Keratinocyte (primary cell): ENCODE results near the gene HEYL. TPM values are rescaled to one million over a fixed set of nuclear protein-coding genes. Genes with fewer than 3 reads are reported as not detected.

Experiments
- DNase-seq: peaks from one replicate; pipeline ENCODE4 v3.0.0-alpha.2; 2011; ENCODE audit warnings: low read depth, missing footprints, low spot score
- FAIRE-seq: peaks from 2 replicates; lab custom pipeline; 2011; peaks lifted over from hg19 to GRCh38; lab: Jason Lieb, UNC
- H2AFZ ChIP-seq: 2 replicates; pipeline ENCODE4 v1.6.0; 2012; ENCODE audit warnings: low read length, control low read depth, inconsistent platforms; ENCODE audit not compliant: control insufficient read depth
- H3K27ac ChIP-seq: 2 replicates; pipeline ENCODE4 v1.5.1; 2011; ENCODE audit warnings: low read length; ENCODE audit not compliant: control insufficient read depth, insufficient read depth
- H3K27me3 ChIP-seq: 3 replicates; pipeline ENCODE4 v1.6.0; 2011; ENCODE audit warnings: low read length; ENCODE audit not compliant: control insufficient read depth, insufficient read depth; ENCODE audit errors: extremely low read depth
- H3K36me3 ChIP-seq, 2 experiments: 2 replicates in 1 of 2; 3 replicates in 1 of 2; pipeline ENCODE4 v1.5.1; 2011; ENCODE audit warnings: low read length in 2 of 2, mild to moderate bottlenecking in 1 of 2; ENCODE audit not compliant: control insufficient read depth in 2 of 2, insufficient read depth in 2 of 2; ENCODE audit errors: extremely low read depth in 1 of 2
- H3K4me1 ChIP-seq: 3 replicates; pipeline ENCODE4 v1.5.1; 2011; ENCODE audit warnings: low read length; ENCODE audit not compliant: control insufficient read depth, insufficient read depth; ENCODE audit errors: extremely low read depth
- H3K4me2 ChIP-seq: 3 replicates; pipeline ENCODE4 v1.6.0; 2011; ENCODE audit warnings: low read depth, low read length; ENCODE audit not compliant: control insufficient read depth, insufficient read depth; ENCODE audit errors: extremely low read depth
- H3K4me3 ChIP-seq, 3 experiments: fragments of 200-600 bp in 1 of 3; sonication (generic) in 1 of 3; 2 replicates in 2 of 3; 3 replicates in 1 of 3; pipeline ENCODE4 v1.5.1; 2011 to 2016; ENCODE audit warnings: low read length in 3 of 3, mild to moderate bottlenecking in 3 of 3, control low read depth in 2 of 3, inconsistent platforms in 1 of 3, low read depth in 1 of 3, mixed read lengths in 1 of 3, mixed run types in 1 of 3, moderate library complexity in 1 of 3; ENCODE audit not compliant: control insufficient read depth in 2 of 3, insufficient read depth in 2 of 3; ENCODE audit errors: extremely low read depth in 1 of 3
- H3K79me2 ChIP-seq: 2 replicates; pipeline ENCODE4 v1.6.0; 2012; ENCODE audit warnings: low read length; ENCODE audit not compliant: control insufficient read depth, insufficient read depth
- H3K9ac ChIP-seq: 3 replicates; pipeline ENCODE4 v1.6.0; 2011; ENCODE audit warnings: low read length; ENCODE audit not compliant: control insufficient read depth, insufficient read depth; ENCODE audit errors: extremely low read depth
- H3K9me1 ChIP-seq: 3 replicates; pipeline ENCODE4 v1.6.0; 2011; ENCODE audit warnings: low read length; ENCODE audit not compliant: control insufficient read depth, insufficient read depth; ENCODE audit errors: extremely low read depth
- H3K9me3 ChIP-seq: 2 replicates; pipeline ENCODE4 v1.5.1; 2012; ENCODE audit warnings: low read depth, low read length; ENCODE audit not compliant: control insufficient read depth
- H4K20me1 ChIP-seq: 3 replicates; pipeline ENCODE4 v1.6.0; 2011; ENCODE audit warnings: low read length; ENCODE audit not compliant: control insufficient read depth, insufficient read depth; ENCODE audit errors: extremely low read depth
- CTCF ChIP-seq, 3 experiments: IDR thresholded peaks in 1 of 3; conservative IDR thresholded peaks in 1 of 3; optimal IDR thresholded peaks in 1 of 3; 2 replicates in 2 of 3; 3 replicates in 1 of 3; pipeline versions ENCODE3 to v1.5.1; 2011; ENCODE audit warnings: low read length in 3 of 3, mild to moderate bottlenecking in 3 of 3, moderate library complexity in 2 of 3, control low read depth in 1 of 3, inconsistent platforms in 1 of 3; ENCODE audit not compliant: insufficient read depth in 2 of 3; ENCODE audit errors: extremely low read depth in 1 of 3
- EZH2 ChIP-seq: IDR thresholded peaks from one replicate; pipeline ENCODE4 v1.6.1; 2012; ENCODE audit warnings: inconsistent platforms, mild to moderate bottlenecking, low read length, moderate library complexity
- dilution Hi-C: fragments of 300-500 bp; cut with MboI; formaldehyde crosslinking; loops from one replicate; pipeline ENCODE4 v1.7.0; 2020; ENCODE audit warnings: low sequenced_read_pairs; ENCODE audit not compliant: extremely low pct_ligation_motif_present
- polyA plus RNA-seq, 5 experiments: library from polyadenylated mRNA; depleted of rRNA in 3 of 5; stranded (reverse) in 3 of 5; stranded (forward) in 1 of 5; unstranded in 1 of 5; fragments of >200 nt; gene quantifications; 1 replicate in 1 of 5; 2 replicates in 3 of 5; 3 replicates in 1 of 5; pipeline versions ENCODE4 v1.2.1 to v1.2.3, GENCODE V29; 2011 to 2012; ENCODE audit warnings: missing spikeins in 2 of 5, low read depth in 1 of 5, low replicate concordance in 1 of 5

Gene HEYL
- polyA plus RNA-seq, 1 donor (not counting 4 experiments of a cell fraction or from before 2014, with no cell fraction given), result not detected

DNA sequence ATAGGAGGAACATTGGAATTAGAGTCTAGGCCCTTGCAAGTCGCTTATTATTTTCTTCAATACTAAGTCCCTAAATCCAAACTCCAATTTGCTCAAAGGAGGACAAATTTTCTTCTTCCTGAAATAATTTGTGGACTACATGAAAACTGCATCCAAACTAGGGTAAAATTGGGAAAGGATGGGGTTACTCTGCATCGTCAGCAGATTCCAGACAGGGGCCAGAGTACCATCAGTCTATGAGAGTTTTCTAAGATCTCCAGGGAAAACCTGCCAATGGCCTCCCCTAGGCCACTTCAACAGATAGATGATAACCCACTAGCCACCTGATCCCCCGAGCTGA, 508 bp downstream of the HEYL start:
- H4K20me1 ChIP-seq, result no peaks in the 10 kb centered on the region
- H3K27me3 ChIP-seq, result peaks cover 44% of the 10 kb centered on the region
- H3K4me1 ChIP-seq, result peaks cover 3% of the 10 kb centered on the region
- H3K9ac ChIP-seq, result no peak overlapping the region
- no peak for DNase-seq
- no peak overlapping the region for H2AFZ ChIP-seq
- H3K4me2 ChIP-seq, result no peak overlapping the region
- H3K4me3 ChIP-seq, result no peak overlapping the region
- no peaks in the 10 kb centered on the region for H3K79me2 ChIP-seq
- dilution Hi-C loops, result no loop called here
- TF ChIP-seq CTCF (optimal IDR thresholded peaks at IDR 0.05 in 1 of 3, IDR thresholded peaks at IDR 0.05 in 1 of 3, conservative IDR thresholded peaks at IDR 0.05 in 1 of 3; ENCODE audit: extremely low read depth in 1 of 3, insufficient read depth in 2 of 3, low read length in 3 of 3), result no peak
- TF ChIP-seq EZH2, result peak; percentile 16
- no peaks in the 10 kb centered on the region for H3K36me3 ChIP-seq
- H3K27ac ChIP-seq, result no peak overlapping the region
- no peak for FAIRE-seq
- no peaks in the 10 kb centered on the region for H3K9me3 ChIP-seq
- H3K9me1 ChIP-seq, result no peaks in the 10 kb centered on the region

GRCh38 chr1:39637361-39637760, 2.1 kb downstream of the HEYL start:
- dilution Hi-C loops, result no loop called here
- Histone ChIP-seq H2AFZ (no peak overlapping the region), H3K4me2 (no peak overlapping the region), H3K27ac (no peak overlapping the region), H3K9me3 (no peaks in the 10 kb centered on the region), H3K9me1 (no peaks in the 10 kb centered on the region), H4K20me1 (no peaks in the 10 kb centered on the region), H3K4me3 (no peak overlapping the region), H3K36me3 (no peaks in the 10 kb centered on the region), H3K4me1 (no peaks in the 10 kb centered on the region), H3K79me2 (no peaks in the 10 kb centered on the region), H3K9ac (no peak overlapping the region), H3K27me3 (peaks cover 58% of the 10 kb centered on the region)
- DNase-seq (no peak), FAIRE-seq (no peak)
- TF ChIP-seq EZH2 (no peak), CTCF (optimal IDR thresholded peaks at IDR 0.05 in 1 of 3, IDR thresholded peaks at IDR 0.05 in 1 of 3, conservative IDR thresholded peaks at IDR 0.05 in 1 of 3; ENCODE audit: extremely low read depth in 1 of 3, insufficient read depth in 2 of 3, low read length in 3 of 3) (no peak)
